Osteoblast (primary cell): ENCODE measurements around the gene SLC6A19. TPM values are rescaled to one million over a fixed set of nuclear protein-coding genes. Genes with fewer than 3 reads are reported as not detected.
"Not testable (repeated sequence)": the region's sequence is repeated elsewhere in the genome, so short reads cannot be mapped to it uniquely, and the experiment has no call there.

Source experiments
- DNase-seq: peaks from one replicate; pipeline ENCODE4 v3.0.0; 2011; ENCODE audit warnings: low spot score, mixed read lengths; ENCODE audit not compliant: insufficient read length; ENCODE audit errors: missing footprints
- H2AFZ ChIP-seq: 2 replicates; pipeline ENCODE4 v1.6.0; 2011; ENCODE audit warnings: mild to moderate bottlenecking, low read length
- H3K27ac ChIP-seq: 2 replicates; pipeline ENCODE4 v1.5.1; 2011; ENCODE audit warnings: mild to moderate bottlenecking, low read depth, low read length, moderate library complexity
- H3K27me3 ChIP-seq: 2 replicates; pipeline ENCODE4 v1.6.0; 2012; ENCODE audit warnings: mild to moderate bottlenecking, control low read depth, inconsistent platforms, low read length, moderate library complexity; ENCODE audit not compliant: insufficient read depth
- H3K36me3 ChIP-seq: 2 replicates; pipeline ENCODE4 v1.5.1; 2011; ENCODE audit warnings: mild to moderate bottlenecking, low read length, control low read depth, moderate library complexity; ENCODE audit not compliant: insufficient read depth
- H3K4me1 ChIP-seq: 2 replicates; pipeline ENCODE4 v1.5.1; 2011; ENCODE audit warnings: mild to moderate bottlenecking, low read length, control low read depth, moderate library complexity; ENCODE audit not compliant: insufficient read depth
- H3K4me2 ChIP-seq: 2 replicates; pipeline ENCODE4 v1.6.0; 2011; ENCODE audit warnings: mild to moderate bottlenecking, low read length; ENCODE audit not compliant: insufficient read depth
- H3K4me3 ChIP-seq: fragments of 200-600 bp; sonication (generic); 3 replicates; pipeline ENCODE4 v1.5.1; 2012; ENCODE audit warnings: mild to moderate bottlenecking, low read length, inconsistent platforms; ENCODE audit not compliant: insufficient read depth
- H3K79me2 ChIP-seq: 2 replicates; pipeline ENCODE4 v1.6.0; 2012; ENCODE audit warnings: mild to moderate bottlenecking, low read length, control low read depth, inconsistent platforms; ENCODE audit not compliant: insufficient read depth
- H3K9me3 ChIP-seq: 2 replicates; pipeline ENCODE4 v1.5.1; 2011; ENCODE audit warnings: low read depth, low read length, control low read depth
- H4K20me1 ChIP-seq: 2 replicates; pipeline ENCODE4 v1.6.0; 2012; ENCODE audit warnings: mild to moderate bottlenecking, low read length, control low read depth; ENCODE audit not compliant: insufficient read depth
- total RNA-seq: library from RNA; depleted of rRNA; stranded (reverse); fragments of >200 nt; gene quantifications from 2 replicates; pipeline ENCODE4 v1.2.3, GENCODE V29; 2012
- TF ChIP-seq, protein P1 (sequence below): IDR thresholded peaks from 2 replicates; pipeline ENCODE4 v1.5.1; 2011; ENCODE audit warnings: mild to moderate bottlenecking, low read depth, low read length, moderate library complexity; ENCODE audit errors: extremely low read depth

The SLC6A19 gene
- total RNA-seq, 1 donor: not detected

DNA sequence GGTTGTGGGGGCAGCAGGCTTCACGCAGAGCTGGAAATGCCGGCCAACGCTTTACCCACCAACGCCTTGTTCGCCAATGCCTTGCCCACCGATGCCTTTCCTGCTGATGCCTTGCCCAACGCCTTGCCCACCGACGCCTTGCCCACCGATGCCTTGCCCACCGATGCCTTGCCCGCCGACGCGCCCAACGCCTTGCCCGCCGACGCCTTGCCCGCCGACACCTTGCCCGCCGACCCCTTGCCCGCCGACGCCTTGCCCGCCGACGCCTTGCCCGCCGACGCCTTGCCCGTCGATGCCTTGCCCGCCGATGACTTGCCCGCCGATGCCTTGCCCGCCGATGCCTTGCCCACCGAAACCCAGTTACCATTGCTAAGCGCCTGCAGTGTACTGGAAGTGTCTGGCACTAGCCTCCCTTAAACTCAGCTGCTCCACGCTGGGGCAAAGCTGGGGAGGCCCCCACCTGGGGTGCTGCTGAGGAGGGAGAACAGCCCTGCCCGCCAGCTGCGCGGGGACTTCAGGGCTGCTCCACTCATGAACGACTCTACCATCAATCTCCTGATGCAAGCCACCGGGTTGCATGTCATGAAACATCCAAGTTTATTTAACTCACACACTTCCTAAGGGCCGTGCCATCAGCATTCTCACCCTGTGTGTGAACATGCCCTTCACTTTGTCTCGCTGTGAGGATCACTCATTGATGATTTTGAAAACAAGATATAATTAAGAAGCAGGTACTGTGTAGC is 25.6 kb downstream of the SLC6A19 start:
- Histone ChIP-seq H3K4me2 (no peak overlapping the region), H3K4me3 (no peak overlapping the region), H3K27me3 (peaks cover 10% of the 10 kb centered on the region), H3K36me3 (no peaks in the 10 kb centered on the region), H3K79me2 (no peaks in the 10 kb centered on the region), H2AFZ (no peak overlapping the region), H4K20me1 (no peaks in the 10 kb centered on the region), H3K4me1 (no peaks in the 10 kb centered on the region), H3K9me3 (no peaks in the 10 kb centered on the region), H3K27ac (no peak overlapping the region)
- TF ChIP-seq, protein P1, sequence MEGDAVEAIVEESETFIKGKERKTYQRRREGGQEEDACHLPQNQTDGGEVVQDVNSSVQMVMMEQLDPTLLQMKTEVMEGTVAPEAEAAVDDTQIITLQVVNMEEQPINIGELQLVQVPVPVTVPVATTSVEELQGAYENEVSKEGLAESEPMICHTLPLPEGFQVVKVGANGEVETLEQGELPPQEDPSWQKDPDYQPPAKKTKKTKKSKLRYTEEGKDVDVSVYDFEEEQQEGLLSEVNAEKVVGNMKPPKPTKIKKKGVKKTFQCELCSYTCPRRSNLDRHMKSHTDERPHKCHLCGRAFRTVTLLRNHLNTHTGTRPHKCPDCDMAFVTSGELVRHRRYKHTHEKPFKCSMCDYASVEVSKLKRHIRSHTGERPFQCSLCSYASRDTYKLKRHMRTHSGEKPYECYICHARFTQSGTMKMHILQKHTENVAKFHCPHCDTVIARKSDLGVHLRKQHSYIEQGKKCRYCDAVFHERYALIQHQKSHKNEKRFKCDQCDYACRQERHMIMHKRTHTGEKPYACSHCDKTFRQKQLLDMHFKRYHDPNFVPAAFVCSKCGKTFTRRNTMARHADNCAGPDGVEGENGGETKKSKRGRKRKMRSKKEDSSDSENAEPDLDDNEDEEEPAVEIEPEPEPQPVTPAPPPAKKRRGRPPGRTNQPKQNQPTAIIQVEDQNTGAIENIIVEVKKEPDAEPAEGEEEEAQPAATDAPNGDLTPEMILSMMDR: no peak
- DNase-seq: no peak

DNA sequence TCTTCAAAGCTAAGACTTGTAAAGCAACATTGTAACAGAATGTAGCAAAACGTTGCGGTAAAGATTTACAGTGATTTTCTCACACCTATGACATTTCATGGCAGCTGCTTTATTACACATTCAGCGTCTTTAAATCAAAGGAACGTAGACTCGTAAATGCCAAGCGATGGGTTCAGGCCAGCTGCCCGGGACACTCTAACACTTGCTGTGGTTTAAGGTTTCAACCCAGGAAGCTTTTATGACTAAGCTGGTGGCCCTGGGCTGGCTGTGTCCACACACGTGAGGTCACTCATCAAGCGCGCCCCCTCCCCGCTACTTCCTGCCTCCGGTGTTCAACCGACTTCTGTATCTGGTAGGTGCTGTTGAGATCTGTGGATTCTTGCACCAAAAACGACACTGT is 26.3 kb downstream of the SLC6A19 start:
- Histone ChIP-seq H3K79me2 (no peaks in the 10 kb centered on the region), H2AFZ (no peak overlapping the region), H4K20me1 (no peaks in the 10 kb centered on the region), H3K36me3 (no peaks in the 10 kb centered on the region), H3K9me3 (no peaks in the 10 kb centered on the region), H3K4me1 (no peaks in the 10 kb centered on the region), H3K4me2 (no peak overlapping the region), H3K27me3 (peaks cover 10% of the 10 kb centered on the region), H3K4me3 (no peak overlapping the region), H3K27ac (no peak overlapping the region)
- DNase-seq: no peak
- TF ChIP-seq, protein P1: no peak

DNA sequence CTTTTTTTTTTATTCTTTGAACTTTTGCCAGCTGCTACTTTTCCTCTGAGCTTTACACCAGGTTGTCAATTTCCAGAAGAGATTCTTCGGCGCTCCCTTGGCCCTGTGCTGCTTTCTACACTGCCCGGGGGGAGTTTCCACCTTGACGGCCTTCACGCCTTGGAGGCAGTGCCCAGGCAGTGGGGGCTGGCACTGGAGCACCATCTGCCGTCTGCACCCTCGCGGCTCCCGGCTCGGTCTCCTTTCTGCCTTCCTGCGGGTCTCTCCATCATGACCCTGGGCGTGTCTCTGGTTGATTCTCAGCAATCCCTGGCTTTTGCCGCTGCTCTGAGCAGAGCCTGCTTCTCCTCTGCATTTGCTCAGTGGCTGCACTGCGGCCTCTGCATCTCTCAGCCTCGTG is 26.7 kb downstream of the SLC6A19 start:
- Histone ChIP-seq H3K9me3 (no peaks in the 10 kb centered on the region), H3K4me1 (no peaks in the 10 kb centered on the region), H4K20me1 (no peaks in the 10 kb centered on the region), H3K79me2 (no peaks in the 10 kb centered on the region), H3K27me3 (peaks cover 10% of the 10 kb centered on the region), H3K4me3 (no peak overlapping the region), H3K27ac (no peak overlapping the region), H3K36me3 (no peaks in the 10 kb centered on the region), H3K4me2 (no peak overlapping the region), H2AFZ (no peak overlapping the region)
- DNase-seq: no peak
- TF ChIP-seq, protein P1: no peak

DNA sequence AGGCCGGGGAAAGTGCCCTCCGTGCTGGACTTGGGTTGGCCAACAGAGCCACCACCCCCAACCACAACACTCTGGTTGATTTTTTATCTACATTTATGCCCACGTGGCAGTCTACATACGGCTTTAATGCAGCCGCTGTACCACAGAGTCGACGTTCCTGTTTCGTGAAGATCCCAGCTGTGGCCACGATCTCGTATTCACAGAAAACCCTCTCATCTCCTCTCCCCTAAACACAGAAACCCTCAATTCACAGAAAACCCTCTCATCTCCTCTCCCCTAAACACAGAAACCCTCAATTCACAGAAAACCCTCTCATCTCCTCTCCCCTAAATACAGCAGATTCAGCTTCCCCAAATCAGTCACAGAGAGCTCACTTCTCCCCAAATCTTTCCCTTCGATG is 27.6 kb downstream of the SLC6A19 start:
- H3K9me3 ChIP-seq, H3K4me3 ChIP-seq, H2AFZ ChIP-seq, H3K4me1 ChIP-seq, H4K20me1 ChIP-seq, H3K79me2 ChIP-seq, H3K4me2 ChIP-seq, H3K27ac ChIP-seq, H3K36me3 ChIP-seq, DNase-seq: not testable (repeated sequence)
- H3K27me3 ChIP-seq: peaks cover 10% of the 10 kb centered on the region
